ENCODE measurements around the gene MRPL38.

Gene MRPL38

GRCh38 chr17:75904749-75905521, at the start of gene MRPL38:
MRPL38 (minus strand) TSS chr17:75904884; CDS start chr17:75904875, 9 bp downstream.
- DNase-seq = peak; percentile 77 to 98

DNA sequence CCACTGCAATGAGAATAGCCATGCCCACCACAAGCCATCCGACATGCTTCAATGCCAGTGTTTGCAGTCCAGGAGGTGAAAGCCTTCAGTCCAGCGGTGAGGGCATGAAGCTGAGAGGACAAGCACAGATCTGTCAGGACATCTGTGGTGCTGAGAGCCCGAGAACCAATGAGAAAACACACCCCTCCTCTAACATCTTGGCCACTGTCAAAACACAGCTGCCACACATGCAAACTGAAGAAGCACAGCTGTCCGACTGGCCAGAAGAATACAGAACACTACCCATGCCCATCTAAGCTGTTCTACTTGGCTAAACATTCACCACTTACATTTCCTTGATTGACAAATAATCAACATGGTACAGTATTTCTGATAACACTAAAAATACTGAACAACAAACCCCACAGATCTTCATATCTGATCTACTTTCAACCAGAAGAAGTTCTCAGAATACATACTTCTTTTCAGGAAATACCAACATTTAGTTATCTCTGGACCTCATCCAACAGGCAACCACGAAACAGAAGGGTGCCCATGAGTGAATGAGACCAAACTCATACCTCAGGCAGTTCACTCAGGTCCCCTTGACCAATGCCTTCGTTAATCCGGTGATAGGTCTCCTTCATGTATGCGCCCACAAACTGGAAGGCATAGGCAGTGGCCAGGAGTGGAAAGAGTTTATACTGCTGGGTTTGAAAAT, 46.3 kb upstream of the MRPL38 start:
- DNase-seq = no peak

- DNase-seq = no peak
Measured at GRCh38 chr17:75950421-75950820, 45.7 kb upstream of the MRPL38 start.

DNA sequence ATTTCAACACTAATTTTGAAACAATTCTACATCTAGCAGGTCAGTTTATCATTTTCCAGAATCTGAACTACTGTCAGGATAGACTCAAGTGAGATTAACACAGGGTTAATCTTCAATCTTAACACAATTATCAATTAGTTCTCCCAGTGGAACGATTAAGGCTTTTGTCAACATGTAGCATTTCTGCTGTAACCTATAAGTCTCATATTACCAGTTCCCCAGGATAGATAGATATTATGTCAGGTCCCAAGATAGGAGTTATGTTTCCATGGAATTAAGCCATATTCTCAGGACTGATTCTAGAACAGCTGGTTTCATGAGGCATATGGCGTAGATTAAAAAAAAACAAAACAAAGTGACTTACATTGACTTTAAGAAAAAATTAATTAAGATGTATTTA, 40.5 kb upstream of the MRPL38 start:
- no peak for DNase-seq

DNA sequence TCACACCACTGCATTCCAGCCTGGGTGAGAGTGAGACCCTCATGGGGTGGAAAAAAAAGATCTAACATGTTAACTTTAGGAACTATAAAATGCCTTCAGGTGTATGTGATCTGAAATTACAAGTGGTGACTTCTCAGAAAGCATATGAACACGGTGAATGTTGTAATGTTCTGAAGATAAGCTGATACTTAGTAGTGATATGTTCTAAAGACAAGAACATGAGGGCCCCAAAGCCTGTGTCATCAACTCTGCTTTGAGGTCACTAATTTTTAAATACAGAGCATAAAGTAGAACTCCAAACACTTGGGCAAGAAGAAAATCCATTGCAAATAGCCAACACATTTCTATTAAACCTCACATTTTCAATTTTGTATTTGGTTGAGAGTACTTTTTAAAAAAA, 38.8 kb upstream of the MRPL38 start:
- no peak for DNase-seq

- DNase-seq = no peak
Measured at GRCh38 chr17:75942473-75942872, 37.8 kb upstream of the MRPL38 start.

DNA sequence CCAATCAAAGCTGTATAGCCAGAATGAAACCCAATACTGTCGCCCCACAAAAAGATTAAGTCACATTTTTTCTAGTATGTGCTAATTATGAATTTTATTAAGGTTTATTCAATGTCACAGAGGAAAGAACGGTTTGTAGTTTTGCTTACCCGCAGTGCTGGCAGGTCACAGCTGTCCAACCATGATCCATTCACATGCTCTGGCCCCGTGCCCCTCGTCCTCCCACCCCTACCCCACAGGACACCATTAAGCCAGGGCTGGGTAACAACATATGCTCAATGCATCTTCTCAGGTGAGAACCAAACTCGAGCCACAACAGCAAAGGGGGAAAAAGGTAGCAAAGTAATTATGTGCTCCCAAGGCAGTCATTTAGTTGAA, 36.7 kb upstream of the MRPL38 start:
- DNase-seq = no peak

- peak; percentile 71 to 73 for DNase-seq
Measured at GRCh38 chr17:75940727-75941441, 36.2 kb upstream of the MRPL38 start, which contains the start of gene FBF1. FBF1 (minus strand) TSS chr17:75941042; CDS start chr17:75938149, 2,893 bp downstream.

DNA sequence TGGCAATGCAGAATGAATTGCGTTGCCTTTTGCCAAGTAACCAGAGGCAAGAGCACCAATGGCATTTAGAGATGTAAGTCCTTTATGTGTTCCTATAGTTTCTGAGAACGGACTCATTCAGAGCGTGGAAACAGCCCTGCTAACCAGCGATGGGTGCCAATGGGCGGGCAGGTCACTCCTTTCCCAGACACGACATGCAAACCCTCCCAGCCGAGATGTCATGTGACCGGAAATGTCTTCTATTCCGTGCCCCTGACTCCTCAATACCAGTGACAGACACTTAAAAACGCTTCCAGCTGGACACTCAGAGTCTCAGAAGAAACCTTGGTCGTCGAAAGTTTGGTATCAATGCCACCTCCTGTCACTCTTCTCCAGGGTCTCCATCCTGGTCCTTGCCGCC, 33.0 kb upstream of the MRPL38 start:
- DNase-seq = no peak

GRCh38 chr17:75933808-75934207, 29.1 kb upstream of the MRPL38 start:
- DNase-seq = no peak

- no peak for DNase-seq
Measured at GRCh38 chr17:75932852-75933251, 28.2 kb upstream of the MRPL38 start.

DNA sequence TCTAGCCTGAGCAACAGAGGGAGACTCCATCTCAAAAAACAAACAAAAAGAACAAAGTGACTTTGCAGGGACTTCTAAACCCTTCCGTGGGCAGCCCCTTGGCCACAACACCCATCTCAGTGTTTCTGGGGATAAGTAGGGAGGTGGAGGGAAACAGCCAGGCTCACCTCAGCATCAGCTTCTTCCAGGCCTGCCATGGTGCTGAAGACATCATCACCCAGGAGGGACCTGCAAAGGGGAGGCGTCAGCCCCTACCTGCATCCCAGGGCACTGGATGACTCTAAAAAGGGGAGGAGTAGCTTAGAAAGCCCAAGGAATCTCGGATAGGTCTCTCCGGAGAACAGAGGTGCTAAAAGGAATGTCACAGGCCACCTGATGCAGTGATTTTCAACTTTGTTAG, 26.4 kb upstream of the MRPL38 start:
- no peak for DNase-seq

DNA sequence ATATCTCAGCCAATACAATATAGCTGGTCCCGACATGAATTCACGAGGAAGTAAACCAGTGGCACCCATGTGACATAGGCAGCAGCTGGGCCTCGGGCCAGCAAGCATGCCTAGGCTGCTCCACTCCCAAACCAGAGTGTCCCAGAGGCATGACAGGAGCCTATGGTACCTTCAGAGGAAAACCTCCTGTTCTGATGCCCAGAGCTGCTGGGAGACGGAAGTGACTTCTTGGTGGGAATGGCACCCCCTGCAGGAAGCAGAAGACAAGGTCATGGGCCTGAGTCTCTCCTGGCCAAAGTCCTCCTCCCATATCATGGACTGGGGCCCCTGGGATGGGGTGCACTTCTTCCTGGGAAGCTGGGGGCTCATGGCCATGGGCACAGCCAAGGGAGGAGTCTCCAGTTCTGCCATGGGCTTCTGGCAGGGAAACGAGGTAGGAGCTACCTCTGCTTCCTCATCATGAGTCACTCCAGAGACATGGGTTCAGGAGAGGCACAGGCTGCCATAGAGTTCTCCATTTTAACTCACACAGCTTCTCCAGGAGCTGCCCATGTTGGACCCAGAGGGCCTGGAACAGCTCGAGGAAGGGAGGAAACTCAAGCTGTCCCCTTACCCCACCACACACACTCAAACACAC, 22.7 kb upstream of the MRPL38 start:
- no peak for DNase-seq

DNA sequence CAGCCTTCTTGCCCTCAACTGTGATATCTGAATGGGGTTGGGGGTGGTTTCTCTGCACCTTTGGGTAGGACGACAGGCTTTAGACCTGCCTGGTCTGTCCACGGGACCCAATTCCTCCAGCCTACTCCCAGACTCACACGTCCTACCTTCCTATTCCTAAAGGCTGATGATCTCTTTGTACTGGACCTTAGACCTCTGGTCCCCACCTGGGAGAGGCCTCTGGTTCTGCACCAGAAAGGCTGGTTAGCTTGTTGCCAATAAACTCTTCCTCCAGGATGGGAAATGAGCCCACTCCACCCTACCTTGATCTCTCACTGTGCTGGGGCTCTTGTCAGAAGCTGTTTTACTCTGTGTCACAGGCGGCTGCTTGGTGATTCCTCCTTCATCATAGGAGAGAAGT, 21.8 kb upstream of the MRPL38 start:
- no peak for DNase-seq

GRCh38 chr17:75925912-75926311, 21.2 kb upstream of the MRPL38 start:
- DNase-seq = no peak

DNA sequence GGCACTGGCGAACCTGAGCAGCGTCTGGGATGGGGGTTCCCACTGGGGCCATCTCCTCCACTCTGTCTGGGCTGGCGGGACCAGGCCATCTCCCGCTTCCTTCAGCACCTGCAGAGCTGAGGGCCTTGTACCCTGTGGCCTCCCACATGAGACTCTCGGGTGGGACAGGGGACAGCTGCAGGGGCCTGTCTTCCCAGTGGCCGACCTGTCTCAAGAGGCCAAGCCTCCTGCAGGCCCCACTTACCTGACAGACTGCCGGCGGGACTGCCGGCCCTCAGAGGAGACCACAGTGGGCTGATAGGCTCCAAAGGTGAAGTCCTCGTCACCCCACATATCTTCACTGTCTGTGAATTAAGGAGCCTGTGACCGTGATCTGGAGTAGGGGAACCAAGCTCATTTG, 20.4 kb upstream of the MRPL38 start:
- no peak for DNase-seq

DNA sequence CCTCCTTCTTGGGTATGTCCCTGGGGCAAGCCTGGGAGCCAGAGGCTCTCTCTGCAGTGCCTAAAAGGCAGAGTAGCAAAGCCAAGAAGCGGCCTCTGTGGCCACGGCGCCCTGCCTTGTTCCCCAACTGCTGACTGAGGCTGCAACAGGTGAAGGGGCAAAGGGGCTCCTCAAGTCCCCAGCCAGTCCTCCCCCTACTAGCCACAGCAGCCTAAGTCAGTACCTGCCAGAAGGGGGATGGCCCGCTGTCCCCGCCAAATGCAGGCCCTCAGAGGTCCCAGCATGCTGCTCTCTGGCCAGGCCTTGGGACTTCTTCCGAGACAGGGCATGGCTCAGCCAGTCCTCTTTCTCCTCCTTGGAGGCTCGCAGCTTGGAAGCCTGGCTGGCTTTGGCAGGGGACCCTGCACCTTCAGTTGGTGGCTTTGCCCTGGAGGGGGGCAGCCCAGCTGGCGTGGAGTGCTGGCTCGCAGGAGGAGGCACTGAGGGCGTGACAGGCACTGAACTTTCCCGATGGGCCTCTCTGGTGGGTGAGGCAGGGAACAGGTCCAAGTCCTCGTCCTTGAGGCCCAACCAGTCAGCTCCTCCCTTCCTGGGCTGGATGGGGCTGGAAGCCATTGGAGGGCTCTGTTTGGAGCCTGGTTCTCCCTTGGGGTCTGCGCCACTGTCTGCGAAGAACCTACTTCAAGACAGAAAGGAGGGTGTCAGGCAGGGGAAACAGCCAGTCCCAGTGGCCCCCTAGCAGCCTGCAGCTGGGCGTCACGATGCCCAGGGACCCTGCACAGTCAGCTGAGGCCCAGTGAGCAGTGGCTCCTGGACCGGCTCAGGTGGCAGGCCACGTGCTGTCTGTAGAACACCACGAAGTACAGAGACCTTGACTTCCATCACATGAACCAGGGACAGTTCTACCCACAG, 18.5 kb upstream of the MRPL38 start:
- no peak for DNase-seq

DNA sequence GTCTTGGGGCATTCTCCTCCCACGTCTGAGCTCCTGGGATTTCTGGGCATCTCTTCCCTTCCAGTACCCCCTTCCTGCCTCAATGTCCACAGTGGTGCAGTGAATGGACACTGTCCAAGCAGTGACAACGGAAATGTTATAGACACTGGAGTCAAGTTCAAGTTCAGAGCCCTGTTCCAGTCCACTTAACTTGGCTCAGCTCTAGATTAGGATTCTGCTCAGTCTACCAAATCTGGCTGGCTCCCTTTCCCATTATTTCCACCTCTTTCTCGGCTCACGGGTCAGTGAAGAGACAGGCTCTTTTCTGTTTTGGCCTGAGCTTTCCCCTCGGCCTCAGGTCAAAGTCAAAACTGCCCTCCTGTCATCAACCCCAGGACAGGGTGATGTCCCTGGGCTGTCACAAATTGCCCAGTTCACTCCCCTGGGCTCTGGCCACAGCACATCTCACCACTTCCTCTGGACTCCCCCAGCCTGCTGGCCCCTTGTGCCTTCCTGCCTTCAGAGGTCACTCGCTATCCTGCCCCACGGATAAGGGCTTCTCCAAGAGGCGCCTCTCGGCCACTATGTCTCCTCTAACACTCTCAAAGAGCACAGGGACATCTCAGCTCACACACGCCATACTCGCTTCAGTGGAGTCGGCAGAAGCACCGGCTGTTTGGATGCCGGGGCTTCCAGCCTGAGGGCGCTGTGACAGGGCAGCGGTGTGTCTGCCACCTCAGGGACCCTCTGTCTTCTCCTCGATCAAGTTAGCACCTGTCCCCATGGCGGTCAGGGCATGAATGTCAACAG, 17.7 kb upstream of the MRPL38 start:
- no peak for DNase-seq

- DNase-seq = no peak
Measured at GRCh38 chr17:75921596-75921995, 16.9 kb upstream of the MRPL38 start.

DNA sequence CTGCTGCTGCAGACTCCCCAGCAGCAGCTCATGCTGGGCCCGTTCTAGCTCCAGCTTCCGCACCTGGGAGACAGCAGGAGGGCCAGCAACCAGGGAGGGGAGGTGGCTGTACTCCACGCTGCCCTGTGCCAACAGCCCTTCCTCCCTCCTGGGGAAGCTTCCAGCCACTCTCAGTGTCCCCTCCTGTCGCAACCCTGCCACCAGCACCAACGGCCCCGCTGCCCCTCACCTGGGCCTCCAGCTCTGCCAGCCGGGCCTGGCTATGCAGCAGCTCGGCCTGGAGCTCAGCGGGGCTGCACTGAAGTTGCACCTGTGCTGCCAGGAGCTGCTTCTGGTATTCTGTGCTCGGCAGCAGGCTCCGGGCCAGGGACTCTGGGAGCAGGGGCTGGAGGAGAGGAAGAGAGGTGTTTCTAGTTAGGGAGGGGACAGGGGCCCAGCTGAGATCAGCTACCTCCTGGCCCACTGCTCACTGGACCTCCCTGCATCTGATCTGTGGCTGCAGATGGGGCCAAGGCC, 15.4 kb upstream of the MRPL38 start:
- DNase-seq = no peak

GRCh38 chr17:75919611-75920010, 14.9 kb upstream of the MRPL38 start:
- DNase-seq = no peak

Data from bone marrow (tissue), 2 donors.